Panc1 (cell line): Measurements from ENCODE around the gene CYP2S1. TPM values are rescaled to one million over a fixed set of nuclear protein-coding genes. Genes with fewer than 3 reads are reported as not detected.

Experiments used
- ATAC-seq: fragments of 200-7000 bp; cut with Tn5 transposase; 2 replicates; pipeline ENCODE4 v1.9.1; 2020; ENCODE audit warnings: mild to moderate bottlenecking, moderate library complexity
- BruUV-seq: library from RNA; stranded (reverse); fragments of 400-500 nt; replicated peaks from 2 replicates; lab custom pipeline; 2021; lab: Mats Ljungman, UMichigan
- CTCF ChIA-PET: fragments of 300-600 bp; sonication (Branson Sonifier 250); formaldehyde crosslinking; loops from one replicate; lab custom pipeline; 2022; ENCODE audit warnings: antibody characterized with exemption; lab: Charles Lee
- POLR2A ChIA-PET: fragments of 300-600 bp; sonication (Branson Sonifier 250); formaldehyde crosslinking; loops from one replicate; lab custom pipeline; 2022; ENCODE audit warnings: antibody characterized with exemption; lab: Charles Lee
- DNase-seq: peaks from one replicate; pipeline ENCODE4 v3.0.0-alpha.2; 2010; ENCODE audit warnings: low read depth, low spot score
- H3K27ac ChIP-seq: 2 replicates; pipeline ENCODE4 v1.5.1; 2011; ENCODE audit warnings: mild to moderate bottlenecking, low read length, inconsistent platforms
- H3K27me3 ChIP-seq: fragments of 200-500 bp; sonication (Bioruptor generic); 2 replicates; pipeline ENCODE4 v1.6.0; 2014; ENCODE audit warnings: low read length, inconsistent platforms; ENCODE audit not compliant: control insufficient read depth, insufficient read depth
- H3K36me3 ChIP-seq: fragments of 200-500 bp; sonication (Bioruptor generic); 2 replicates; pipeline ENCODE4 v1.5.1; 2014; ENCODE audit warnings: inconsistent platforms, mild to moderate bottlenecking, low read length, moderate library complexity; ENCODE audit not compliant: control insufficient read depth, insufficient read depth
- H3K4me1 ChIP-seq: 2 replicates; pipeline ENCODE4 v1.5.1; 2011; ENCODE audit warnings: inconsistent platforms, mild to moderate bottlenecking, low read length, moderate library complexity; ENCODE audit not compliant: control insufficient read depth, insufficient read depth
- H3K4me3 ChIP-seq, 2 experiments: 2 replicates each; pipeline ENCODE4 v1.5.1; 2011 to 2012; ENCODE audit warnings: low read depth in 2 of 2, low read length in 2 of 2, mild to moderate bottlenecking in 2 of 2, inconsistent platforms in 1 of 2, moderate library complexity in 1 of 2
- H3K9me3 ChIP-seq: fragments of 200-500 bp; sonication (Bioruptor generic); 2 replicates; pipeline ENCODE4 v1.5.1; 2014; ENCODE audit warnings: low read depth, mild to moderate bottlenecking, inconsistent platforms, low read length, moderate library complexity; ENCODE audit not compliant: control insufficient read depth, insufficient read depth
- POLR2AphosphoS5 ChIP-seq: IDR thresholded peaks from 2 replicates; pipeline ENCODE4 v1.6.1; 2012; ENCODE audit warnings: mild to moderate bottlenecking, low read depth, low read length, moderate library complexity
- REST ChIP-seq, 2 experiments: IDR thresholded peaks; 2 replicates each; pipeline ENCODE4 v1.6.1; 2011 to 2012; ENCODE audit warnings: low read depth in 2 of 2, control low read depth in 1 of 2, low read length in 1 of 2, mild to moderate bottlenecking in 1 of 2, moderate library complexity in 1 of 2; ENCODE audit not compliant: insufficient read depth in 1 of 2
- SIN3A ChIP-seq: IDR thresholded peaks from 2 replicates; pipeline ENCODE4 v1.6.1; 2012; ENCODE audit warnings: low read depth, mild to moderate bottlenecking, low read length, moderate library complexity, borderline replicate concordance; ENCODE audit not compliant: insufficient read depth
- TCF7L2 ChIP-seq: IDR thresholded peaks from 2 replicates; pipeline ENCODE4 v1.6.1; 2011; ENCODE audit warnings: mild to moderate bottlenecking, low read depth, low read length, inconsistent platforms
- in situ Hi-C: cut with HindIII; loops from 2 replicates; pipeline ENCODE4 v1.10.0; 2016; ENCODE audit warnings: low sequenced_read_pairs, low pct_unique_long_range_greater_than_20kb
- intact Hi-C: fragments of 100-400 bp; cut with micrococcal nuclease; formaldehyde crosslinking; loops from one replicate; pipeline ENCODE4 v1.10.0; 2022; ENCODE audit not compliant: unreplicated experiment
- total RNA-seq: library from RNA; stranded (reverse); gene quantifications from one replicate; pipeline ENCODE4 v1.2.1, GENCODE V29; 2021; ENCODE audit not compliant: unreplicated experiment
- TF ChIP-seq, protein P1 (sequence below): fragments of 450-650 bp; IDR thresholded peaks from 2 replicates; pipeline ENCODE4 v1.5.1; 2017; ENCODE audit warnings: mild to moderate bottlenecking

Gene CYP2S1
- total RNA-seq, 1 experiment from 2014 or later = 8.5 TPM

GRCh38 chr19:41166944-41167804 lies 25.8 kb upstream of the CYP2S1 start:
- Histone ChIP-seq H3K4me1 (no peaks in the 10 kb centered on the region), H3K9me3 (no peaks in the 10 kb centered on the region), H3K4me3 (no peak overlapping the region), H3K36me3 (no peaks in the 10 kb centered on the region), H3K27me3 (no peaks in the 10 kb centered on the region), H3K27ac (no peak overlapping the region)
- in situ Hi-C loops = no loop called here
- ATAC-seq (no peak), DNase-seq (no peak)
- ChIA-PET POLR2A (no interaction called here), CTCF (no interaction called here)
- intact Hi-C loops = no loop called here
- no TSS peak for BruUV-seq
- TF ChIP-seq REST (IDR thresholded peaks at IDR 0.05; ENCODE audit: insufficient read depth in 1 of 2, low read depth in 2 of 2, low read length in 1 of 2) = no peak

GRCh38 chr19:41172297-41173164 lies 20.5 kb upstream of the CYP2S1 start:
- no peak for ATAC-seq
- Histone ChIP-seq H3K27me3 (no peaks in the 10 kb centered on the region), H3K27ac (no peak overlapping the region), H3K4me1 (peaks cover 6% of the 10 kb centered on the region; the same call in 1 of the 2 replicates), H3K4me3 (no peak overlapping the region), H3K36me3 (no peaks in the 10 kb centered on the region), H3K9me3 (no peaks in the 10 kb centered on the region)
- intact Hi-C loops = no loop called here
- POLR2A ChIA-PET = interaction anchor here (0.7 kb wide), 1 partner anchor 20 kb away, joined by 3 read pairs; no protein-coding TSS in a partner anchor
- no TSS peak for BruUV-seq
- CTCF ChIA-PET = no interaction called here
- TF ChIP-seq SIN3A = no peak
- no peak for TF ChIP-seq REST (IDR thresholded peaks at IDR 0.05; ENCODE audit: insufficient read depth in 1 of 2, low read depth in 2 of 2, low read length in 1 of 2)
- TF ChIP-seq POLR2AphosphoS5 = no peak
- no peak for TF ChIP-seq TCF7L2
- TF ChIP-seq, protein P1, sequence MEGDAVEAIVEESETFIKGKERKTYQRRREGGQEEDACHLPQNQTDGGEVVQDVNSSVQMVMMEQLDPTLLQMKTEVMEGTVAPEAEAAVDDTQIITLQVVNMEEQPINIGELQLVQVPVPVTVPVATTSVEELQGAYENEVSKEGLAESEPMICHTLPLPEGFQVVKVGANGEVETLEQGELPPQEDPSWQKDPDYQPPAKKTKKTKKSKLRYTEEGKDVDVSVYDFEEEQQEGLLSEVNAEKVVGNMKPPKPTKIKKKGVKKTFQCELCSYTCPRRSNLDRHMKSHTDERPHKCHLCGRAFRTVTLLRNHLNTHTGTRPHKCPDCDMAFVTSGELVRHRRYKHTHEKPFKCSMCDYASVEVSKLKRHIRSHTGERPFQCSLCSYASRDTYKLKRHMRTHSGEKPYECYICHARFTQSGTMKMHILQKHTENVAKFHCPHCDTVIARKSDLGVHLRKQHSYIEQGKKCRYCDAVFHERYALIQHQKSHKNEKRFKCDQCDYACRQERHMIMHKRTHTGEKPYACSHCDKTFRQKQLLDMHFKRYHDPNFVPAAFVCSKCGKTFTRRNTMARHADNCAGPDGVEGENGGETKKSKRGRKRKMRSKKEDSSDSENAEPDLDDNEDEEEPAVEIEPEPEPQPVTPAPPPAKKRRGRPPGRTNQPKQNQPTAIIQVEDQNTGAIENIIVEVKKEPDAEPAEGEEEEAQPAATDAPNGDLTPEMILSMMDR = no peak
- in situ Hi-C loops = no loop called here
- no peak for DNase-seq
